Hematopoietic multipotent progenitor cell treated with erythropoietin and hydrocortisone succinate and interleukin-3 and kit ligand, for 8 days (in vitro differentiated cells): Measurements from ENCODE around the gene ZFP91.

Experiments
- DNase-seq: peaks from one replicate; pipeline ENCODE4 v3.0.0-alpha.2; 2015

The ZFP91 gene

GRCh38 chr11:58582437-58582836 lies 3.6 kb downstream of the ZFP91 start:
- DNase-seq = no peak

DNA sequence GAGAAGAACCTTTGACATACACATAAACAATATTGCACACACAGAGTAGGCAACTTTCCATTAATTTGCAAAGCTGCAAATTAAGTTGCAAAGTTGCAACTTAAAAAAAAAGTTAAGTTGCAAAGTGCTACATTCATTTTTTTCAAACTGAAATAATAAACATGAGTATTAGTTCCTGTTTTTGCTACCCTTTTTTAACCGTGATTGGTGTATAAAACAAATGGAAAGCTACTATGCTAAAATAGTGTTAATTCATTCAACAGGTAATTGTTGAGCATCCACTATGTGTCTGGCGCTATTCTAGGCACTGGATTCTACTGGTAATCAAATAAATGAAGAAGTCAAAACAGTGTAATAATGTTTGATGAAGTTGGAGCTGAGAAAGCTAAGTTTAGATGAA lies 8.1 kb downstream of the ZFP91 start:
- no peak for DNase-seq

DNA sequence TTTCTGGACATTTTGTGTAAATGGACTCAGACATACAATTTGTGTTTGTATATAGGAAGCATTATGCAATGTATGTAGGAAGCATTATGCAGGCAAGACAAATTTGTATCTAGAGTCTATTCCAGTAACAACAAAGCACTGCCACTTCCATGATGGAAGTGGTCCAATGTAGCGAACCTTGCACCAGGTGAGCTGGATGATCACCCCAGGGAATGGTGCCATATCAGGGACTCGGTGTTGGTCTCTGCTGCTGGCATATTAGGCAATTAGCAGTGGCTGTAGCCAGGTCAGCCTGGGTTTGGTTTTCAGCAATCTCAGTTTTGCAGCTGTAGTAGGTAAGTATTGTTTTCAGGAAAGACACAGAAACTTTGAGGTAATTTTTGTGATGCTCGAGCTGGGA lies 12.8 kb downstream of the ZFP91 start:
- DNase-seq = no peak

- DNase-seq = no peak
Observed at GRCh38 chr11:58592760-58593472, 14.1 kb downstream of the ZFP91 start.

DNA sequence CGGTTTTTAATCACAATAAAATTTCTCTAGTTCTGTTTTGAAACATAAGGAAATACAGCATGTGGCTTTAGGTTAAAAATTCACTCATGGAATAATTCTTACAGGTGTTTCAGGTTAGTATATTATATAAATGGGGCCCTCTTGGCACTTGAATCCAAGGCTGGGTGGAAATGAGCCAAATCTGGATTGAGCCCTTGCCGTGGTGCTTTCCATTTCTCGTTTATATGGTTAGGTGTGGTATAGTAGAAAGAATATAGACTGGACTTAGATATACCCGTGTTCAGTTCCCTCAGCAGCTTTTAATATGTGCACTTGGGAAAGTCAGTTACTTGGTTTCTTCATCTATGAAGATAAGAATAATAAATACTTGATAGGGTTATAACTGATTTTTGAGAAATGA lies 16.0 kb downstream of the ZFP91 start:
- no peak for DNase-seq

- no peak for DNase-seq
Observed at GRCh38 chr11:58596621-58597020, 17.8 kb downstream of the ZFP91 start.

GRCh38 chr11:58597486-58598144 lies 18.8 kb downstream of the ZFP91 start:
- DNase-seq = no peak

DNA sequence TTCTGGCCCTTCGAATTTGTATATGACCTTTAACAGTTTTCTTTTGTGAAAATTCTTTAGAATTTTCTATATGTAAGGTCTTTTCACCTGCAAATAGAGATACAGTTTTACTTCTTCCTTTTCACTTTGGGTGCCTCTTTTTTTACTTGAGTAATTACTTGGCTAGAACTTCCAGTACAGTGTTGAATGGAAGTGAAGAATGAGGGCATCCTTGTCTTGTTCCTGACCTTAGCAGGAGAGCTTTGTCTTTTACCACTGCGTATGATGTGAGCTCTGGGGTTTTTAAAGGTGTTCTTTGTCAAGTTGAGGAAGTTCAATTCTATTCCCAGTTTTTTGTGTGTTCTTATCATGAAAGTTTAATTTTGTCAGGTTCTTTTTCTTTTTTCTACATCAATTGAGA lies 21.6 kb downstream of the ZFP91 start:
- no peak for DNase-seq

- DNase-seq = no peak
Observed at GRCh38 chr11:58606930-58607714, 28.3 kb downstream of the ZFP91 start.

- no peak for DNase-seq
Observed at GRCh38 chr11:58608331-58608730, 29.5 kb downstream of the ZFP91 start.

DNA sequence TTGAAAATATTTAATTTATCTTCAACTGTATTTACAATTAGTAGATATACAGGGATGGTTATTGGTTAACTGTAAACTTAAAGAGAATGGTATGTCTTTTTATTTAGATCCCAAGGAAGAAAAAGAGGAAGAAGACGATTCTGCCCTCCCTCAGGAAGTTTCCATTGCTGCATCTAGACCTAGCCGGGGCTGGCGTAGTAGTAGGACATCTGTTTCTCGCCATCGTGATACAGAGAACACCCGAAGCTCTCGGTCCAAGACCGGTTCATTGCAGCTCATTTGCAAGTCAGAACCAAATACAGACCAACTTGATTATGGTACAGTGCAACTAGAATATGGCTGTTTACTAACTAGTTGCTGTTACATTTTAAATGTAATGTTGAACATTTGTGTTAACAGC lies 30.9 kb downstream of the ZFP91 start:
- no peak for DNase-seq

DNA sequence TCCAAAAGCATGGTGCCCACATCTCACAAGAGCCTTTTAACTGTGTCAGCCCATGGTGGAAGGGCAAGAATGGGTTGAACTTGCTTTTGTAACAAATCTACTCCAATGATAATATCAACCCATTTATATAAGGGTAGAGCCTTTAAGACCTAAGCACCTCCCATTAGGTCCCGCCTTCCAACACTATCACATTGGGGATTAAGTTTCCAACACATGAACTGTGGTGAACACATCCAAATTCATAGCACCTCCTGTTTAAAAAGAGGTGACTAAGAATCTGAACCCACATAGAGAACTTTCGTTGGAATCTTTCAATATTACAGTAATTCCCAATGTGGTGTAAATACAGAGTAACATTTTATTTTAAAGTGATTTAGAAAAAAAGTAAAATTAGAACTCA lies 34.4 kb downstream of the ZFP91 start:
- no peak for DNase-seq

DNA sequence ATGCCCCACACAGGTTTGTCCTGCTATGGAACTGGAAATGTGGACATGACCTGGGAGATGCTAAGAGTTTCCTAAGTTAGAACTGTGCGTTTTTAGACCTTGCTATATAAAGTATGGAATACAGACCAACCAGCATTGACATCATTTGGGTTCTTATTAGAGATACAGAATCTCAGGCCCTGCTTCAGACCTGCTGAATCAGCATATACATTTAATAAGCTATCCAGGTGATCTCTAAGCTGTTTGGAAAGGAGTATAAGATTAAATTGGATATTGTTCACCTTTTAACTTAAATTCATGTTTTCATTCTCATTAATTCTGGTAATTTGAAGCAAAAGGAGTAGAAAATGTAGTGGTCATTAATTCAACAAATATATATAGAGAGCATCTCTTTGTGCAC lies 36.7 kb downstream of the ZFP91 start:
- no peak for DNase-seq

GRCh38 chr11:58616594-58616993 lies 37.7 kb downstream of the ZFP91 start:
- DNase-seq = peak; percentile 69

GRCh38 chr11:58617976-58618557 lies 39.2 kb downstream of the ZFP91 start:
- DNase-seq = peak; percentile 50

- DNase-seq = no peak
Observed at GRCh38 chr11:58621586-58622262, 42.9 kb downstream of the ZFP91 start.

DNA sequence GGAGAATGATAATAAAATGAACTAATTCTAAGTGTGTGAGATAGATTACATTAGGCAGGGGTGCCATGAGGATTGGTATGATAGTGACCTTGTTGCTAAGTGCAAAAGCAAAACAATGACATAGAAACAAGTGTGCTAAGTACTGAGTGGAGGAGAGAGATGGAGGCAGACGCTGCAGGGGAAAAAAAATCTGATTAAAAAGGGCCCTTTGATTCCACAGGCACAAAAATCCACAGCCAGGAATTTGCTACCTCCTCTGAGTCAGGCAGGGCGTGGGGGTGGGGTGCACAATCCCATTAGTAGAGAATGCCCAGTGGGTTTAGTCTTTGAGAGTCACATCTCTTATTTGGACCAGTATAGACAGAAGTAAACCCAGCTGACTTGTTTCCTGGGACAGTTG lies 43.5 kb downstream of the ZFP91 start, which contains the start of gene CNTF:
CNTF (plus strand) TSS at position 322 of the 400 bp plus-strand sequence. CDS start 88 bp downstream, outside the sequence.
- no peak for DNase-seq

GRCh38 chr11:58625086-58625485 lies 46.2 kb downstream of the ZFP91 start:
- no peak for DNase-seq

DNA sequence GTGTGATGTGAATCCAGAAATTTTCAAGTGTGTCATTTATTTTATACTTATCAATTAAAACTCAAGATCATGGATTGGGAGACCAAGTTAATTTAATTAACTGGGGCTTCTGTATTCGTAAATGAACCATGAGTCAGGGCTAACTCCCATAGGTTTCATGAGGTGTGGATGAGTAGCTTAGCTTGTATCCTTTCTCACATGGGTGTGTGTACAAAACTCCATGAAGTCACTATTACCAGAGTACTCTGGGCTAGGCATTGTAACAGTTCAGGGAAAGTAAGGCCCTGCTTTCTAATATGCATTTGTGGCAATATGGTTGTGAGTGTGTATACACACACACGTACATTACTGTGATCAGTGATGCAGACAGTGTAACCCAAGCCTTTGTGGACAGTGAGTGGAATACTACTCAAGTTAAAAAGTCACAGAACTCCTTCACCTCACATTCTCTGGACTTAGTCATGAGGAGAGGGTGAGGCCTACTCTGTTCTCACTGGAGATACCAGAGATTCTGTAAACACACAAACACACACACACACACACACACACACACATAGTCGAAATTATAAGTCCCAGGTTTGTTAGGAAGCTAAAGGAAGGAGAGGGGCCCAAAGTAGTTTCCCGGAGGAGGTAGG lies 47.1 kb downstream of the ZFP91 start:
- DNase-seq = no peak

DNA sequence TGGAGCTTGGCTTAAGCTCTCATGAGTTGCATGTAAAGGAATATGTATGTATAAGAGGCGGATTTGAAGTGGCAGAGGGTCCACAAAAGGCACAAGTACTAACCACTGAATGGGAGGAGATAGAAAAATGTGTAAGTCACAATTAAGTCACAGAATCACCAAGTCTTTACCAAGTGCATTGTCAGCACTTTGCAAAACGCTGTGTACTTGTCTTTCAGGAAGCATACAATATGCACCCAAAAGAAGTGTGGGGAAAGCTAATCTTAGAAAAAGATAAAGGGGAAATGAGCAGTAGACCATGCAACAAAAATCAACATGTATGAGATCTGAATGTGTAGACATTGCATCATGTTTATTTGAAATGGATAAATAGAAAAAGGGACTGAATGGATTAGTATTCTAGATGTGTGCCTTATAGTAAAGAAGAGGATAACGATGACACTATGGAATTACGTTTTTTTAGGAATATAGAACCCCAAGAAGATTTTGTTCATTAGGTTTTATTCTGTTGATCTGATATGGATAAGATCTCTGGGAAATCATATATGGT lies 48.1 kb downstream of the ZFP91 start:
- DNase-seq = no peak

GRCh38 chr11:58628446-58628845 lies 49.6 kb downstream of the ZFP91 start:
- DNase-seq = no peak

- DNase-seq = peak; percentile 70
Observed at GRCh38 chr11:58629857-58630256, 51.0 kb downstream of the ZFP91 start.
